Hepatocyte (in vitro differentiated cells): ENCODE results near the gene CRIP2. TPM values are rescaled to one million over a fixed set of nuclear protein-coding genes. Genes with fewer than 3 reads are reported as not detected.

Experiments
- DNase-seq: peaks from one replicate; pipeline ENCODE4 v3.0.0-alpha.2; 2016; ENCODE audit warnings: low spot score
- H2AFZ ChIP-seq: fragments of 200-600 bp; sonication (generic); 2 replicates; pipeline ENCODE4 v1.6.0; 2016; ENCODE audit warnings: antibody characterized with exemption, mild to moderate bottlenecking
- H3K27ac ChIP-seq: fragments of 200-600 bp; sonication (generic); 2 replicates; pipeline ENCODE4 v1.5.1; 2016; ENCODE audit warnings: mild to moderate bottlenecking
- H3K27me3 ChIP-seq: fragments of 200-600 bp; sonication (generic); 2 replicates; pipeline ENCODE4 v1.6.1; 2016
- H3K36me3 ChIP-seq: fragments of 200-600 bp; sonication (generic); replicated peaks from 2 replicates; pipeline ENCODE4 v1.5.1; 2016; ENCODE audit warnings: low read depth; ENCODE audit not compliant: insufficient read depth
- H3K4me1 ChIP-seq: fragments of 200-600 bp; sonication (generic); 2 replicates; pipeline ENCODE4 v1.5.1; 2016; ENCODE audit warnings: mild to moderate bottlenecking, moderate library complexity; ENCODE audit not compliant: insufficient read depth
- H3K4me2 ChIP-seq: fragments of 200-600 bp; sonication (generic); 2 replicates; pipeline ENCODE4 v1.6.0; 2016
- H3K4me3 ChIP-seq: fragments of 200-600 bp; sonication (generic); 2 replicates; pipeline ENCODE4 v1.5.1; 2016; ENCODE audit warnings: mild to moderate bottlenecking
- H3K79me2 ChIP-seq: fragments of 200-600 bp; sonication (generic); 2 replicates; pipeline ENCODE4 v1.6.0; 2017; ENCODE audit warnings: mild to moderate bottlenecking
- H3K9me2 ChIP-seq: fragments of 200-600 bp; sonication (generic); replicated peaks from 2 replicates; pipeline ENCODE4 v1.6.0; 2017; ENCODE audit warnings: mild to moderate bottlenecking; ENCODE audit not compliant: insufficient read depth
- H3K9me3 ChIP-seq: fragments of 200-600 bp; sonication (generic); 2 replicates; pipeline ENCODE4 v1.5.1; 2016; ENCODE audit warnings: low read depth, mild to moderate bottlenecking
- H4K20me1 ChIP-seq: fragments of 200-600 bp; sonication (generic); 2 replicates; pipeline ENCODE4 v1.6.0; 2016; ENCODE audit warnings: mild to moderate bottlenecking; ENCODE audit not compliant: insufficient read depth, poor library complexity, severe bottlenecking
- CTCF ChIP-seq: fragments of 200-600 bp; sonication (generic); IDR thresholded peaks from 2 replicates; pipeline ENCODE4 v1.5.1; 2016; ENCODE audit warnings: antibody characterized with exemption, mild to moderate bottlenecking; ENCODE audit not compliant: poor library complexity
- EZH2 ChIP-seq: fragments of 200-600 bp; sonication (generic); IDR thresholded peaks from 2 replicates; pipeline ENCODE4 v1.6.1; 2016; ENCODE audit warnings: antibody characterized with exemption, mild to moderate bottlenecking, borderline replicate concordance
- EZH2phosphoT487 ChIP-seq: fragments of 200-600 bp; sonication (generic); IDR thresholded peaks from one replicate; pipeline ENCODE4 v1.6.1; 2018; ENCODE audit warnings: antibody characterized with exemption, mild to moderate bottlenecking, low read depth, moderate library complexity; ENCODE audit not compliant: unreplicated experiment, severe bottlenecking
- WGBS: methylation state at CpG from one replicate; pipeline ENCODE4 v1.1.6; 2016; ENCODE audit warnings: low lambda C conversion rate; ENCODE audit errors: missing lambda C conversion rate; 5-methylcytosine and 5-hydroxymethylcytosine counted together
- polyA plus RNA-seq: library from polyadenylated mRNA; unstranded; fragments of >200 nt; fragmentation: Nextera tagmentation; extraction: Ambion mirVana; gene quantifications from 2 replicates; pipeline ENCODE4 v1.2.1, GENCODE V29; 2016
- total RNA-seq: library from RNA; depleted of rRNA; stranded (reverse); fragments of >200 nt; gene quantifications from 2 replicates; pipeline ENCODE4 v1.2.3, GENCODE V29; 2014

CRIP2 gene
- total and polyA plus RNA-seq, 2 experiments from 2014 or later = 8.3 to 29.1 TPM

GRCh38 chr14:105519946-105520698 is 45.5 kb downstream of the CRIP2 start:
- H4K20me1 ChIP-seq = no peaks in the 10 kb centered on the region
- no peaks in the 10 kb centered on the region for H3K27me3 ChIP-seq
- no peak overlapping the region for H2AFZ ChIP-seq
- no peaks in the 10 kb centered on the region for H3K36me3 ChIP-seq
- H3K9me2 ChIP-seq = no peaks in the 10 kb centered on the region
- 78% methylated on average over 14 of the region's 14 CpGs for WGBS
- no peaks in the 10 kb centered on the region for H3K9me3 ChIP-seq
- H3K4me2 ChIP-seq = no peak overlapping the region
- TF ChIP-seq EZH2 = no peak
- TF ChIP-seq CTCF = no peak
- no peak overlapping the region for H3K27ac ChIP-seq
- H3K79me2 ChIP-seq = no peaks in the 10 kb centered on the region
- no peaks in the 10 kb centered on the region for H3K4me1 ChIP-seq
- H3K4me3 ChIP-seq = no peak overlapping the region
- no peak for DNase-seq

- Histone ChIP-seq H3K27ac (no peak overlapping the region), H3K36me3 (no peaks in the 10 kb centered on the region), H2AFZ (no peak overlapping the region), H3K27me3 (no peaks in the 10 kb centered on the region), H3K4me3 (no peak overlapping the region), H3K4me2 (no peak overlapping the region), H3K4me1 (no peaks in the 10 kb centered on the region), H4K20me1 (no peaks in the 10 kb centered on the region), H3K9me3 (no peaks in the 10 kb centered on the region), H3K9me2 (no peaks in the 10 kb centered on the region), H3K79me2 (no peaks in the 10 kb centered on the region)
- WGBS = 92% methylated on average over 9 of the region's 9 CpGs
- no peak for DNase-seq
- TF ChIP-seq EZH2phosphoT487 (no peak), EZH2 (no peak), CTCF (no peak)
These were observed 50.7 kb downstream of the CRIP2 start for GRCh38 chr14:105525326-105525725.

- no peak within 1 kb of the TSS for H3K4me3 ChIP-seq
- no peaks in the 10 kb centered on the region for H3K4me1 ChIP-seq
- 58% methylated on average over 51 of the region's 88 CpGs for WGBS
- H3K27me3 ChIP-seq = no peaks in the 10 kb centered on the region
- DNase-seq = peak; percentile 34
- H3K9me3 ChIP-seq = no peaks in the 10 kb centered on the region
- no peaks in the 10 kb centered on the region for H3K36me3 ChIP-seq
- no peak within 1 kb of the TSS for H3K27ac ChIP-seq
- no peak for TF ChIP-seq EZH2
- TF ChIP-seq EZH2phosphoT487 = no peak
- no peak for TF ChIP-seq CTCF
- no peaks in the 10 kb centered on the region for H3K9me2 ChIP-seq
- peak within 1 kb of the TSS; percentile 79 for H3K4me2 ChIP-seq
- no peaks in the 10 kb centered on the region for H3K79me2 ChIP-seq
- no peaks in the 10 kb centered on the region for H4K20me1 ChIP-seq
- H2AFZ ChIP-seq = no peak within 1 kb of the TSS
These were observed 51.5 kb downstream of the CRIP2 start, which contains the start of gene TMEM121 for GRCh38 chr14:105525861-105526775. TMEM121 (plus strand) TSS chr14:105526583; CDS start chr14:105528835, 2,252 bp downstream.
